Measurements from ENCODE around the gene SLC10A4.

The SLC10A4 gene

DNA sequence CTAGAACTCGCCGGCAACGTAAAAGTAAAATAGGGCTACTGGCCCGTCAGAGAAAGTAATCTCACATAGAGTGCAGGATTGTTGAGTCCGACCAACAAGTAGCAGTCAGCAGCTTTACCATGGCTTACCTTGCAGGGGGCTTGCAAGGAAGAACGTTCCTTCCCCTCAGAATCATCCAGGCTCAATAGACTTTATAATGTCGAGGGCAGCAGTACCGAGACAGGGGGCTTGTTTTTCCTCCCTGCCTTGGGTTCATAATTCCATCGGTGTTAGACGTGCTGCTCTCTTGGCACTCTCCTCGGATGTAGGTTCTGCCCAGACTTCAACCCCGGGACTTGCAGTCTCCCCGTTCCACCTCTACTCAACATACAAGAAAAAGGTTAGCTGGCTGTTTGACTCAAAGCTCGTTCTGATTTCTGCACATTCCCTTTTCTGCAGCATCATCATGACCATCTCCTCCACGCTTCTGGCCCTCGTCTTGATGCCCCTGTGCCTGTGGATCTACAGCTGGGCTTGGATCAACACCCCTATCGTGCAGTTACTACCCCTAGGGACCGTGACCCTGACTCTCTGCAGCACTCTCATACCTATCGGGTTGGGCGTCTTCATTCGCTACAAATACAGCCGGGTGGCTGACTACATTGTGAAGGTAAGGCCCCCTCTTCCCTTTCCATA, 1.5 kb downstream of the SLC10A4 start:
- H3K4me3 ChIP-seq (replicated peaks; ENCODE audit: low read depth, low read length), result no peak overlapping the region
- TF ChIP-seq, protein P1, sequence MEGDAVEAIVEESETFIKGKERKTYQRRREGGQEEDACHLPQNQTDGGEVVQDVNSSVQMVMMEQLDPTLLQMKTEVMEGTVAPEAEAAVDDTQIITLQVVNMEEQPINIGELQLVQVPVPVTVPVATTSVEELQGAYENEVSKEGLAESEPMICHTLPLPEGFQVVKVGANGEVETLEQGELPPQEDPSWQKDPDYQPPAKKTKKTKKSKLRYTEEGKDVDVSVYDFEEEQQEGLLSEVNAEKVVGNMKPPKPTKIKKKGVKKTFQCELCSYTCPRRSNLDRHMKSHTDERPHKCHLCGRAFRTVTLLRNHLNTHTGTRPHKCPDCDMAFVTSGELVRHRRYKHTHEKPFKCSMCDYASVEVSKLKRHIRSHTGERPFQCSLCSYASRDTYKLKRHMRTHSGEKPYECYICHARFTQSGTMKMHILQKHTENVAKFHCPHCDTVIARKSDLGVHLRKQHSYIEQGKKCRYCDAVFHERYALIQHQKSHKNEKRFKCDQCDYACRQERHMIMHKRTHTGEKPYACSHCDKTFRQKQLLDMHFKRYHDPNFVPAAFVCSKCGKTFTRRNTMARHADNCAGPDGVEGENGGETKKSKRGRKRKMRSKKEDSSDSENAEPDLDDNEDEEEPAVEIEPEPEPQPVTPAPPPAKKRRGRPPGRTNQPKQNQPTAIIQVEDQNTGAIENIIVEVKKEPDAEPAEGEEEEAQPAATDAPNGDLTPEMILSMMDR (IDR thresholded peaks at IDR 0.05; ENCODE audit: low read length, missing control alignments), result no peak

DNA sequence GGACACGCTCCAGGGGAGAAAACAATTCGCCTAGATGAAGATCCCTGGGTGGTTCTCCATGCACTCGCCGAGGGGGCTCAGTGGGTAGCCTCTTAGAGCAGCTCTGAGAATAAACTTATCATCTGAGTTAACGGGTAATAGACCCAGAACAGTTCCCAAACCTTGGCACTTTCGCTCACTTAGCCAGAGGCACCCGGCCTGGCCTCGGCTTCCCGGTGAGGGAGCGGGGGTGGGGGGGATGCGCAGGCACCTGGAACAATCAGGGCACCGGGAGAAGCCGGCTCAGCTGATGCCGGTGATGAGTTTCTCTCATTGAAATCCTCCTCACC, 6.5 kb downstream of the SLC10A4 start:
- DNase-seq (ENCODE audit: low read depth), result no peak
- no peak overlapping the region for H3K4me3 ChIP-seq (replicated peaks; ENCODE audit: low read depth, low read length)
- TF ChIP-seq, protein P1 (IDR thresholded peaks at IDR 0.05; ENCODE audit: low read length, missing control alignments), result no peak

More for the DNA sequence above, 1.5 kb downstream of the SLC10A4 start:
- DNase-seq (ENCODE audit: low read depth), result no peak

DNA sequence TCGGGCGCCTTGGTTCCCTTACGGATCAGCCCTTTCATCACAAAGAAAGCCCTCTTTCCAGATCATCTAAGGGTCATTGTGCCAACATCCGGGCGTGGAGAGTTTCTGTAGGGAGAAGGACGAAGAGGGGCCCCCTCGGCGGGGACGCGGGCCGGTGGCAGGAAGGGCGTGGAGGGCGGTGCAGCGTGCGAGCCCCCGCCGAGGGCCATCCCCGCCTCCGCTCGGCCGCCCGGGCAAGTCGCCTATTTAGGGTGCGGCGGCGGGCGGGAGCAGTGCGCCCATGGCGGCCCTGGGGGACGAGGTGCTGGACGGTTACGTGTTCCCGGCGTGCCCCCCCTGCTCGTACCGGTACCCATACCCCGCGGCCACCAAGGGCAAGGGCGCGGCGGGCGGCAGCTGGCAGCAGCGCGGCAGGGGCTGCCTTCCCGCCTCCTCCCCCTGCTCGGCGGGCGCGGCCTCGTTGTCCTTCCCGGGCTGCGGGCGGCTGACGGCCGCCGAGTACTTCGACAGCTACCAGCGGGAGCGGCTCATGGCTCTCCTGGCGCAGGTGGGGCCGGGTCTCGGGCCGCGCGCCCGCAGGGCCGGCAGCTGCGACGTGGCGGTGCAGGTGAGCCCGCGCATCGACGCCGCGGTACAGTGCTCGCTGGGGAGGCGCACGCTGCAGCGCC, 7.0 kb downstream of the SLC10A4 start, which contains the start of gene ZAR1:
Gene ZAR1, plus strand, starts transcription at position 241 of the 668 bp plus-strand sequence. Its CDS starts 40 bp downstream, at position 281.
- no peak for DNase-seq (ENCODE audit: low read depth)
- TF ChIP-seq, protein P1 (IDR thresholded peaks at IDR 0.05; ENCODE audit: low read length, missing control alignments), result no peak
- H3K4me3 ChIP-seq (replicated peaks; ENCODE audit: low read depth, low read length), result no peak within 1 kb of the TSS

DNA sequence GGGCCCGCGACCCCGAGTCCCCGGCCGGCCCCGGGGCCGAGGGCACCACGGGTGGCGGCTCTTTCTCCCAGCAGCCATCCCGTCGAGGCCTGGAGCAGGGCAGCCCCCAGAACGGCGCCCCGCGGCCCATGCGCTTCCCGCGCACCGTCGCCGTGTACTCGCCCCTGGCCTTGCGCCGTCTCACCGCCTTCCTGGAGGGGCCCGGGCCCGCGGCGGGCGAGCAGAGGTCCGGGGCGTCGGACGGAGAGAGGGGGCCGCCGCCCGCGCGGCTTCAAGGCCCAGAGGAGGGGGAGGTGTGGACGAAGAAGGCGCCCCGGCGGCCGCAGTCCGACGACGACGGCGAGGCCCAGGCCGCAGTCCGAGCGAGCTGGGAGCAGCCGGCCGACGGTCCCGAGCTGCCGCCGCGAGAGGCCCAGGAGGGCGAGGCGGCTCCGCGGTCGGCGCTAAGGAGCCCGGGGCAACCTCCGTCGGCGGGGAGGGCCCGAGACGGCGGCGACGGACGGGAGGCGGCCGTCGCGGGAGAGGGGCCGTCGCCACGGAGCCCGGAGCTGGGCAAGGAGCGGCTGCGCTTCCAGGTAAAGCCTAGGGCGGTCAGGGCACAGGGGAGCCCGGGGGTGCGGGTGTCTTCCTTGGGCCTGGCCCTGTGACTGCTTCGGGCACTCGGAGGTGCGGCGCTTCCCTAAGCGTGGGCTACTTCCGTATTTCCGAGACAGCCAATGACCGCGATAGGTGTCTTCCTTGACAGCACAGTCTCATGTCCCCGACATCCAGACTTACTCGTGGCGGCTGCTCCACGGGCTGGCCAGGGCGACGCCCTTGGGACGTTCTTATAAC, 7.8 kb downstream of the SLC10A4 start:
- TF ChIP-seq, protein P1 (IDR thresholded peaks at IDR 0.05; ENCODE audit: low read length, missing control alignments), result no peak
- H3K4me3 ChIP-seq (replicated peaks; ENCODE audit: low read depth, low read length), result no peak overlapping the region
- no peak for DNase-seq (ENCODE audit: low read depth)

DNA sequence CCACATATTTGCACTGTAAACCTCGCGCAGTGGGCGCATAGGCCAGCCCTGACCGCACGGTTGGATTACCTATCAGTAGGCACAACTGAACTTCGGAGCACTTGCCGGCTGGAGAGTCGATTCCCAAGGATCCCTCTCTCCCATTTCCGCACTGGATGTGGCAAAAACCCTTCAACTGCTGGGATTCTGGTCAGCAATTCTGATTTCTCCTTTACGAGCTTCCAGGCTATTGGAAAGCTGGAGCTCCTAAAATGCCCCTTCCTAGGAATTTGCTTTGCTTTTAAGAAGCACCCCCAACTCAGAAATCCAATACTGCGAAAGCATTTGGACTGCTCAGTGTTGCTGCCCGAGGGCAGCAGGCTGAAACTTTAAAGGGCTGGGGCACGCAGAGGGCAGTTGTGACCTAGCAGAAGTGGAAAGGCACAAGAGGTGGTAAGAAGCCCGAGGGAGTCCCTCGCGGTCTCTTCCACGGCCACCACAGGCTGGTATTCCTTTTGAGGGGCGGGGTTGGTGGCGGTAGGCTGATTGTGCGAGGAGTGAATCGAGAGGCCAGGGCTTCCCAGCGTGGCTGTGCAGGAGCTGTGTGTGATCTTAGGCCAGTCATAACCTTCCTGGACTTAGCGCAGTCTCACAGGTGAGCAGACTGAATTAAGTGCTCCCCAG, 8.5 kb downstream of the SLC10A4 start:
- TF ChIP-seq, protein P1 (IDR thresholded peaks at IDR 0.05; ENCODE audit: low read length, missing control alignments), result no peak
- no peak overlapping the region for H3K4me3 ChIP-seq (replicated peaks; ENCODE audit: low read depth, low read length)
- DNase-seq (ENCODE audit: low read depth), result no peak

DNA sequence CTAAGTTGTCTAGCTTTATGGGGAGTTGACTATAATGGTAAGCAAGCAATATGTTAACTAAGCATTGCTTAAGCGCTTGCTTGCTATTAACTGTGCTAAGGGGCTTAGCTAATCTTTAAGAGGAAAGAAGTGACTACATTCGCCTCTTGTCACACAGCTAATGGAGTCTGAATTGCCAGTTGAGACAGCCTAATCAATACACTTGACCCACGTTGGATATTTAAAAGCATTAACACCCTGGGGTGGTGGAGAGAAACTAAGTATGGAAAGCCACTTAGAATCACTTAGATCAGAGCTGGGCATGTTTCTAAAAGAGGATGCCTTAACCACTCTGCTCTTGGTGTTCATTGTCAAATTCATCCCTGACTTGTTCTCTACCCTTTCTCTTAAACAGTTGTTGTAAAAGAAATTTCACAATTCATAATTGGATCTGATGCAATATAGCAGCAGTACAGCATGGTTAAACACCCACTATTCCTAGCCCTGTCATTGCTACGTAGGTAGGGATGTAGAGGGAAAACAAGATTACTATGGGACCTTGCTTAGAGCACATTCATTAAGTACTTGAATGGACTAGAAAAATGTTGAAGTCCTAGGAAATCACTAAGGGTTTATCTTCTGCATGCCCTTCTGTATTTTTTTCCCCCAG, 10.4 kb downstream of the SLC10A4 start:
- no peak overlapping the region for H3K4me3 ChIP-seq (replicated peaks; ENCODE audit: low read depth, low read length)
- TF ChIP-seq, protein P1 (IDR thresholded peaks at IDR 0.05; ENCODE audit: low read length, missing control alignments), result no peak
- DNase-seq (ENCODE audit: low read depth), result peak; percentile 8
